Measurements from ENCODE around the gene ZNF345.

ZNF345 gene

GRCh38 chr19:36850559-36851442, at the start of gene ZNF345:
Gene ZNF345 (plus strand): TSS chr19:36850876. CDS start chr19:36876831, 25,955 bp downstream.
- DNase-seq: peak; percentile 93

- no peak for DNase-seq
These were observed 45.3 kb upstream of the ZNF345 start for GRCh38 chr19:36805364-36805763.

- no peak for DNase-seq
These were observed 43.6 kb upstream of the ZNF345 start for GRCh38 chr19:36807029-36807428.

GRCh38 chr19:36819130-36819630, 31.5 kb upstream of the ZNF345 start:
- no peak for DNase-seq

GRCh38 chr19:36821758-36822157, 28.9 kb upstream of the ZNF345 start:
- DNase-seq: no peak

- no peak for DNase-seq
These were observed 17.2 kb upstream of the ZNF345 start for GRCh38 chr19:36833430-36833829.

GRCh38 chr19:36837176-36837905, 13.3 kb upstream of the ZNF345 start:
- no peak for DNase-seq

GRCh38 chr19:36837906-36838783, 12.5 kb upstream of the ZNF345 start, which contains the start of gene ZNF790:
Gene ZNF790 (minus strand): TSS chr19:36838387. CDS start chr19:36825619, 12,768 bp downstream.
- peak; percentile 90 for DNase-seq

- no peak for DNase-seq
These were observed 11.8 kb upstream of the ZNF345 start for GRCh38 chr19:36838784-36839324.

GRCh38 chr19:36847968-36848367, 2.7 kb upstream of the ZNF345 start:
- DNase-seq: no peak

- DNase-seq: peak; percentile 92
These were observed 746 bp upstream of the ZNF345 start for GRCh38 chr19:36849701-36850558.

GRCh38 chr19:36851898-36852297, 1.2 kb downstream of the ZNF345 start:
- no peak for DNase-seq

GRCh38 chr19:36876993-36877938, 26.6 kb downstream of the ZNF345 start:
- no peak for DNase-seq

- no peak for DNase-seq
These were observed 41.2 kb downstream of the ZNF345 start for GRCh38 chr19:36891768-36892357.

GRCh38 chr19:36894849-36895383, 44.2 kb downstream of the ZNF345 start:
- no peak for DNase-seq

GRCh38 chr19:36898422-36898821, 47.7 kb downstream of the ZNF345 start:
- DNase-seq: no peak

- peak; percentile 84 for DNase-seq
These were observed 65.5 kb downstream of the ZNF345 start, which contains the start of the genes ZNF568 and ZNF829 for GRCh38 chr19:36915992-36916830. Gene ZNF568 (plus strand): TSS chr19:36916332. CDS start chr19:36922771, 6,439 bp downstream. Gene ZNF829 (minus strand): TSS chr19:36916291. CDS start chr19:36915167, 1,124 bp downstream.

GRCh38 chr19:36916991-36917390, 66.3 kb downstream of the ZNF345 start:
- DNase-seq: no peak
